ENCODE data around the gene DERA.
"Not testable (repeated sequence)": the region's sequence is repeated elsewhere in the genome, so short reads cannot be mapped to it uniquely, and the experiment has no call there.

DERA gene

GRCh38 chr12:16020031-16020430 is 108.9 kb downstream of the DERA start:
- H3K27me3 Mint-ChIP-seq: no peaks in the 10 kb centered on the region
- no peak overlapping the region for H3K4me3 Mint-ChIP-seq
- H3K4me1 Mint-ChIP-seq (ENCODE audit: low read depth): no peaks in the 10 kb centered on the region
- H3K36me3 Mint-ChIP-seq (ENCODE audit: low read depth): peaks cover 78% of the 10 kb centered on the region
- H3K27ac Mint-ChIP-seq: no peak overlapping the region
- peaks cover 38% of the 10 kb centered on the region for H3K9me3 Mint-ChIP-seq
- DNase-seq: no peak

GRCh38 chr12:16021026-16021425 is 109.9 kb downstream of the DERA start:
- H3K36me3 Mint-ChIP-seq (ENCODE audit: low read depth): peaks cover 68% of the 10 kb centered on the region

DNA sequence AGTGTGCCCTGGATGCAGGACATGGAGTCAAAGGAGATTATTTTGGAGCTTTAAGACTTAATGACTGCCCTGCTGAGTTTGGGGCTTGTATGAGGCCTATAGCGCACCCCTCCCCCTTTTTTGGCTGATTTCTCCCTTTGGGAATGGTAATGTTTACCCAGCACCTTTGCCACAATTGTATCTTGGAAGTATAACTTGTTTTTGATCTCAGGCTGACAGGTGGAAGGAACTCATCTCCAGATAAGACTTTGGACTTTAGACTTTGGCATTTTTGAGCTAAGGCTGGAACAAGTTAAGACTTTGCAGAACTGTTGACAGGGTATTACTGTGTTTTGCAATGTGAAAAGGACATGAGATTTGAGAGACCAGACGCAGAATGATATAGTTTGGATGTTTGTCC is 110.5 kb downstream of the DERA start:
- Mint-ChIP-seq H3K27me3 (no peaks in the 10 kb centered on the region), H3K36me3 (ENCODE audit: low read depth) (peaks cover 64% of the 10 kb centered on the region), H3K27ac (no peak overlapping the region), H3K4me3 (no peak overlapping the region), H3K4me1 (ENCODE audit: low read depth) (no peaks in the 10 kb centered on the region), H3K9me3 (peaks cover 34% of the 10 kb centered on the region)
- DNase-seq: no peak

More at GRCh38 chr12:16021026-16021425, 109.9 kb downstream of the DERA start:
- no peaks in the 10 kb centered on the region for H3K27me3 Mint-ChIP-seq
- DNase-seq: no peak
- no peaks in the 10 kb centered on the region for H3K4me1 Mint-ChIP-seq (ENCODE audit: low read depth)
- no peak overlapping the region for H3K4me3 Mint-ChIP-seq
- no peak overlapping the region for H3K27ac Mint-ChIP-seq
- peaks cover 34% of the 10 kb centered on the region for H3K9me3 Mint-ChIP-seq

DNA sequence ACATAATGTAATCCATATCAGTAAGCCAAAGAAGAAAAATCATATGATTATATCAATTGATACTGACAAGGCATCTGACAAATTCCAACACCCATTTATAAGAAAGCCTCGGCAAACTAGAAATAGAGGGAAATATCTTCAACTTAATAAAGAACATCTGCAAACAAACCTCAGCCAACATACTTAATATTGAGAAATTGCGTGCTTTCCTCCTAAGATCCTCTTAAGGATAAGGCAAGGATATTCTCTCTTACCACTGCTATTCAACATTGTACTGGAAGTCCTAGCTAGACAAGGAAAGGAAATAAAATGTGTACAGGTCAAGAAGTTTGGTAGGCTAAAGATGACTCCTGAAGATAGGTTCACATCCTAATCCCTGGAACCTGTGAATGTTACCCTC is 115.9 kb downstream of the DERA start:
- no peak for DNase-seq
- Mint-ChIP-seq H3K9me3 (peaks cover 9% of the 10 kb centered on the region), H3K27ac (no peak overlapping the region), H3K27me3 (no peaks in the 10 kb centered on the region), H3K36me3 (ENCODE audit: low read depth) (peaks cover 20% of the 10 kb centered on the region), H3K4me1 (ENCODE audit: low read depth) (no peaks in the 10 kb centered on the region), H3K4me3 (no peak overlapping the region)

GRCh38 chr12:16030744-16031143 is 119.6 kb downstream of the DERA start:
- Mint-ChIP-seq H3K27ac (no peak overlapping the region), H3K4me3 (no peak overlapping the region), H3K27me3 (no peaks in the 10 kb centered on the region), H3K36me3 (ENCODE audit: low read depth) (peaks cover 31% of the 10 kb centered on the region), H3K4me1 (ENCODE audit: low read depth) (no peaks in the 10 kb centered on the region), H3K9me3 (no peaks in the 10 kb centered on the region)
- DNase-seq: no peak

DNA sequence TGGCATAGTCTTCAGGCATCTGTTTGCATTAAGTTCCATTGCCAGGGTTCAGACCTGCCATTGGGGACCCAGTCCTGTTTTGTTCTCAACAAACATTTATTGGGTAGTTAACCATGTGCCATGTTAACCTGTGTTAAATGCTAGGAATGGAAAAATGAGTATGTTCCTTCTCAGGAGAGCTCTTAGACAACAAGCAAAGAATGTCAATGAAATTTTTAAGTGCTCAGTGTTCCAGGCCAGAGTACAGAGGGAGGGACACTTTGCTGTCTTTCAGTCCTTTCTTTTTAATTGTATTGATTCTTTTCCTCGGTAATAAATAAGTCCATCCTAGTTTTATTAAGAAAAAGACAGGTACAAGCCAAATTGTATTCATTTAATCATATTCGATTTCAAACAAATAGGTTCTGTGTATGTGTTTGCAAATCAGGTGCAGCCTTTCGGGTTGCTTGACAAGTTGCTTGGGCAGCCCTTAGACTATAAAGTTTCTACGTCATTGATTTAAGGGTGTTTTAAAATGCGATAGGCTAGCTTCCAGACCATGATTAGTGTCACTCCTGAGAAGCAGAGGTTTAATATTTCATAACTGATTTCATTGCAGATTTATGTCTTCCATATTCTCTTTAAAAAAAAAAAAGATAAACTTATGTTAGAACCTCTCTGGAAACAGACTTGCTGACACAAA is 123.1 kb downstream of the DERA start:
- H3K27ac Mint-ChIP-seq: no peak overlapping the region
- no peaks in the 10 kb centered on the region for H3K9me3 Mint-ChIP-seq
- H3K4me3 Mint-ChIP-seq: no peak overlapping the region
- H3K4me1 Mint-ChIP-seq (ENCODE audit: low read depth): no peaks in the 10 kb centered on the region
- H3K27me3 Mint-ChIP-seq: no peaks in the 10 kb centered on the region
- DNase-seq: no peak
- peaks cover 61% of the 10 kb centered on the region for H3K36me3 Mint-ChIP-seq (ENCODE audit: low read depth)

- DNase-seq: no peak
- H3K36me3 Mint-ChIP-seq (ENCODE audit: low read depth): peaks cover 66% of the 10 kb centered on the region
- H3K4me3 Mint-ChIP-seq: no peak overlapping the region
- no peaks in the 10 kb centered on the region for H3K4me1 Mint-ChIP-seq (ENCODE audit: low read depth)
- H3K27ac Mint-ChIP-seq: no peak overlapping the region
- no peaks in the 10 kb centered on the region for H3K9me3 Mint-ChIP-seq
- no peaks in the 10 kb centered on the region for H3K27me3 Mint-ChIP-seq
Observed at GRCh38 chr12:16036073-16036472, 124.9 kb downstream of the DERA start.

DNA sequence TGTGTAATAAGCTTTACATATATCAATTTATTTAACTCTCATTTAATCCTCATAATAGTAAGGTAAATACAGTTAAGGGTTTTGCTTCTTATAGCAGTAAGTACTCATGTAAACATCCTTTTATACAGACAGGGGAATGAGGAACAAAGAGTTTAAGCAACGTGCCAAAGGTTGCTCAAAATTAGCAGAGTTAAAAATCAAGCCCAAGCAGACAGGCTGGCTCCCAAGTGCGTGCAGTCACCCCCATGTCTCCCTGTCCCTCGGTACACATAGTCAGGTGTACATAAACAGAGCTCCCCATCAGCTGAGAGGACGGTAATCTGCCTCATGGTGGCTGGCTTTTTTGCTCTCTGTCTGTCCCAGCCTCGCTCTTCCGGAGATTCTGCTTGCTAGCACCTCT is 126.4 kb downstream of the DERA start:
- Mint-ChIP-seq H3K9me3 (peaks cover 7% of the 10 kb centered on the region), H3K4me3 (no peak overlapping the region), H3K36me3 (ENCODE audit: low read depth) (peaks cover 58% of the 10 kb centered on the region), H3K27ac (no peak overlapping the region), H3K27me3 (no peaks in the 10 kb centered on the region), H3K4me1 (ENCODE audit: low read depth) (no peaks in the 10 kb centered on the region)
- DNase-seq: no peak

- no peak overlapping the region for H3K4me3 Mint-ChIP-seq
- no peak overlapping the region for H3K27ac Mint-ChIP-seq
- no peaks in the 10 kb centered on the region for H3K27me3 Mint-ChIP-seq
- no peaks in the 10 kb centered on the region for H3K4me1 Mint-ChIP-seq (ENCODE audit: low read depth)
- no peak for DNase-seq
- peaks cover 39% of the 10 kb centered on the region for H3K9me3 Mint-ChIP-seq
- H3K36me3 Mint-ChIP-seq (ENCODE audit: low read depth): peaks cover 13% of the 10 kb centered on the region
Observed at GRCh38 chr12:16043480-16043879, 132.3 kb downstream of the DERA start.

DNA sequence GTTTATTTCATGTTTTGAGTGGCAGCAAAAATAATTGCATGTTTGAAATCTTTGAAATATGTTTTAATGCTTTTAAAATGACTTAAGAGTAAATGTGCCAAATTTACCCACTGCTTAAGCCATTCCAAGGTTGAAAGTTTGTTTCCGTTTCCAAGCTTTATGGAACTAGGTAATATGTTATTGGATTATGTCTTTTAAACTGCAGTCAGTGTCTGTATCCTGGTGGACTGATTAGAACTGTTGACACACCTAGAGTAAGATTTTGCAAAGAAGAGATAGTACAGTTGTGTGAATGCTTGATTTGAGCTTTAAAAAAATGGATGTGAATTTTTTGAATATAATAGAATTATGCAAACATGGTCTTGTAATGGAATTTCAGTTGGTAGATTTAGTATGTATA is 135.1 kb downstream of the DERA start:
- H3K4me3 Mint-ChIP-seq: no peak overlapping the region

DNA sequence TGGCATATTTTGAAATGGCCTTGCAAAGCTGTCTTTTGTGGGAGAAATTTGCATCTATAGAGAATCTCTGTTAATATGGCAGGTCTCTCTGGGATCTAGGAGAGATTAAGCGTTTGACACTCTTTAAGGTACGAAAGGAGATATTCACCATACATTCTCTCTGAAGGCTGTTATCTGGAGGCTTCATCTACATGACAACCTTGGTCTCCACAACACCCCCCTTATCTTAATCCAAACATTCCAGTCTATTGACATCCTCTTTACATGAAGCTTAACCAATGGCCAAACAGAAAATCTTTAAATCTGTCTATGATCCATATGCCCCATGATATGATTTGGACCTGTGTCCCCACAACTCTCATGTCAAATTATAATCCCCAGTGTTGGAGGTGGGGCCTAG is 137.4 kb downstream of the DERA start:
- H3K4me1 Mint-ChIP-seq (ENCODE audit: low read depth): no peaks in the 10 kb centered on the region

More for the DNA sequence above, 135.1 kb downstream of the DERA start:
- no peak overlapping the region for H3K27ac Mint-ChIP-seq
- H3K9me3 Mint-ChIP-seq: peaks cover 53% of the 10 kb centered on the region
- H3K27me3 Mint-ChIP-seq: no peaks in the 10 kb centered on the region
- no peak for DNase-seq
- peaks cover 6% of the 10 kb centered on the region for H3K36me3 Mint-ChIP-seq (ENCODE audit: low read depth)
- no peaks in the 10 kb centered on the region for H3K4me1 Mint-ChIP-seq (ENCODE audit: low read depth)

GRCh38 chr12:16056910-16057309 is 145.8 kb downstream of the DERA start:
- no peak overlapping the region for H3K4me3 Mint-ChIP-seq
- no peaks in the 10 kb centered on the region for H3K4me1 Mint-ChIP-seq (ENCODE audit: low read depth)

More for the DNA sequence above, 137.4 kb downstream of the DERA start:
- H3K36me3 Mint-ChIP-seq (ENCODE audit: low read depth): peaks cover 9% of the 10 kb centered on the region
- DNase-seq: no peak
- no peaks in the 10 kb centered on the region for H3K27me3 Mint-ChIP-seq
- peaks cover 62% of the 10 kb centered on the region for H3K9me3 Mint-ChIP-seq
- no peak overlapping the region for H3K4me3 Mint-ChIP-seq
- no peak overlapping the region for H3K27ac Mint-ChIP-seq

DNA sequence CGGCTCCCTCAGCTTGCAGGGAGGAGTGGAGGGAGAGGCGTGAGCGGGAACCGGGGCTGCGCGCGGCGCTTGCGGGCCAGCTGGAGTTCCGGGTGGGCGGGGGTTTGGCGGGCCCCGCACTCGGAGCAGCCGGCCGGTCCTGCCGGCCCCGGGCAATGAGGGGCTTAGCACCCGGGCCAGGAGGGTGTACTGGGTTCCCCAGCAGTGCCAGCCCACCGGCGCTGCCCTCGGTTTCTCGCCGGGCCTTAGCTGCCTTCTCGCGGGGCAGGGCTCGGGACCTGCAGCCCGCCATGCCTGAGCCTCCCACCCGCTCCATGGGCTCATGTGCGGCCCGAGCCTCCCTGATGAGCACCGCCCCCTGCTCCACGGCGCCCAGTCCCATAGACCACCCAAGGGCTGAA is 146.2 kb downstream of the DERA start:
- H3K27me3 Mint-ChIP-seq; DNase-seq; H3K27ac Mint-ChIP-seq; H3K4me3 Mint-ChIP-seq; H3K36me3 Mint-ChIP-seq (ENCODE audit: low read depth); H3K4me1 Mint-ChIP-seq (ENCODE audit: low read depth): not testable (repeated sequence)
- peaks cover 28% of the 10 kb centered on the region for H3K9me3 Mint-ChIP-seq

More at GRCh38 chr12:16056910-16057309, 145.8 kb downstream of the DERA start:
- Mint-ChIP-seq H3K27ac (no peak overlapping the region), H3K36me3 (ENCODE audit: low read depth) (peaks cover 2% of the 10 kb centered on the region), H3K27me3 (no peaks in the 10 kb centered on the region), H3K9me3 (peaks cover 30% of the 10 kb centered on the region)
- DNase-seq: no peak

- Mint-ChIP-seq H3K4me3 (no peak overlapping the region), H3K4me1 (ENCODE audit: low read depth) (no peaks in the 10 kb centered on the region), H3K27me3 (no peaks in the 10 kb centered on the region), H3K36me3 (ENCODE audit: low read depth) (no peaks in the 10 kb centered on the region), H3K9me3 (no peaks in the 10 kb centered on the region), H3K27ac (no peak overlapping the region)
- no peak for DNase-seq
Observed at GRCh38 chr12:16062611-16063010, 151.5 kb downstream of the DERA start.

DNA sequence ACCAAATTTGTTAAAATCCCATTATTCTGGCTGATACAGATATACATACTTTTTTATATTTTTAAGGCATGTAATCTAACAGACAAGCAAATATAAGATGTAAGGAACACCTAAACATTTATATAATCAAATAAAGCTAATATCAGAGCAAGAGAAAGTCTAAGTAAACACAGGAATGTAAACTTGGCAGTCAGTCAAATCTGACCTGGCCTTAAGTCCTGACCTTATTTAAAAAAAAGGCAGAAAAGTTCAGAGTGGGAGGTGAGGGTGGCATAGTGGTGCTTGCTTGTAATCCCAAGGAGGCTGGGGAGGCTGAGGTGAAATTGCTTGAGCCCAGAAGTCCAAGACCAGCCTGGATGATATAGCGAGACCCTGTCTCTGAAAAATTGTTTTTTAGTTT is 152.6 kb downstream of the DERA start:
- Mint-ChIP-seq H3K4me3 (no peak overlapping the region), H3K4me1 (ENCODE audit: low read depth) (no peaks in the 10 kb centered on the region), H3K36me3 (ENCODE audit: low read depth) (no peaks in the 10 kb centered on the region), H3K9me3 (no peaks in the 10 kb centered on the region), H3K27ac (no peak overlapping the region), H3K27me3 (no peaks in the 10 kb centered on the region)
- no peak for DNase-seq

DNA sequence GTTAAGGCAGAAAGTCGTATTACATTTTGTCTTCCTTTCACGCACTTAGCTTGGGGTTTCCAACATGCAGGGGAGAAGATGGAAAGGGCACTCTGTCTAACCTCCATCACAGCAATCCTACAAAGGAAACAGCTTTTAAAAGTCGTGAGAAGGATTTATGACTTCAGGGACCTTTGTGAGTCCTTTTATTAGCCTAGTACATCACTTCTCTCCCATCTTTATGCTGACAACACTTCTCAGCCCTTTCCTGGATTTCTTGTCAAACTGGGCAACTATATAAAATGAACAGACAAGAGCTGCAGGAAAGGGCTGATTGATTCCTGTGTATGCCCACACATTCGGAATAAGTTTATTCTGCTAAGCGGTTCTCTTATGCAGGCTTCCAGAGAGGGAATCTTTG is 159.0 kb downstream of the DERA start:
- H3K4me3 Mint-ChIP-seq: no peak overlapping the region
- no peaks in the 10 kb centered on the region for H3K4me1 Mint-ChIP-seq (ENCODE audit: low read depth)
- peaks cover 13% of the 10 kb centered on the region for H3K27me3 Mint-ChIP-seq
- no peaks in the 10 kb centered on the region for H3K9me3 Mint-ChIP-seq
- DNase-seq: no peak
- H3K36me3 Mint-ChIP-seq (ENCODE audit: low read depth): no peaks in the 10 kb centered on the region
- H3K27ac Mint-ChIP-seq: no peak overlapping the region
